Astrocyte of the spinal cord (primary cell): ENCODE results near the gene KAZN.

Experiments
- DNase-seq: peaks from one replicate; pipeline ENCODE4 v3.0.0; 2011; ENCODE audit warnings: low read depth, low spot score
- H3K4me3 ChIP-seq: 2 replicates; pipeline ENCODE4 v1.5.1; 2011; ENCODE audit warnings: low read depth, mild to moderate bottlenecking, low read length, moderate library complexity
- CTCF ChIP-seq: IDR thresholded peaks from 2 replicates; pipeline ENCODE4 v1.5.1; 2012; ENCODE audit warnings: low read depth, mild to moderate bottlenecking, low read length, inconsistent platforms
- in situ Hi-C: cut with HindIII; loops from 2 replicates; pipeline ENCODE4 v1.10.0; 2017; ENCODE audit warnings: low sequenced_read_pairs

Gene KAZN

GRCh38 chr1:14783592-14783886, 185.1 kb downstream of the KAZN start:
- in situ Hi-C loops: no loop called here
- no peak for DNase-seq
- H3K4me3 ChIP-seq: no peak overlapping the region
- TF ChIP-seq CTCF: no peak

GRCh38 chr1:14784790-14785773, 186.6 kb downstream of the KAZN start:
- no peak for TF ChIP-seq CTCF
- in situ Hi-C loops: no loop called here
- no peak overlapping the region for H3K4me3 ChIP-seq

GRCh38 chr1:14786109-14786675, 187.7 kb downstream of the KAZN start:
- no peak for TF ChIP-seq CTCF
- no peak for DNase-seq

More at GRCh38 chr1:14784790-14785773, 186.6 kb downstream of the KAZN start:
- DNase-seq: no peak

GRCh38 chr1:14786681-14787080, 188.2 kb downstream of the KAZN start:
- DNase-seq: no peak
- in situ Hi-C loops: no loop called here
- no peak for TF ChIP-seq CTCF
- H3K4me3 ChIP-seq: no peak overlapping the region

More at GRCh38 chr1:14786109-14786675, 187.7 kb downstream of the KAZN start:
- no peak overlapping the region for H3K4me3 ChIP-seq
- in situ Hi-C loops: no loop called here

GRCh38 chr1:14787604-14788003, 189.1 kb downstream of the KAZN start:
- DNase-seq: no peak
- no peak overlapping the region for H3K4me3 ChIP-seq
- in situ Hi-C loops: no loop called here
- no peak for TF ChIP-seq CTCF

GRCh38 chr1:14788080-14788479, 189.6 kb downstream of the KAZN start:
- no peak overlapping the region for H3K4me3 ChIP-seq
- DNase-seq: no peak
- no peak for TF ChIP-seq CTCF
- in situ Hi-C loops: no loop called here
